ENCODE data around the gene SLC13A2.

- TF ChIP-seq SUZ12 (IDR thresholded peaks at IDR 0.05; ENCODE audit: extremely low read depth, insufficient read depth, insufficient read length) (no peak), ZNF274 (IDR thresholded peaks at IDR 0.05; ENCODE audit: low read depth, low read length) (no peak)
Measured at GRCh38 chr17:28513476-28513875, 40.0 kb downstream of the SLC13A2 start.
